ENCODE results near the gene SLC4A2.
"Not testable (repeated sequence)": the region's sequence is repeated elsewhere in the genome, so short reads cannot be mapped to it uniquely, and the experiment has no call there.

SLC4A2 gene

DNA sequence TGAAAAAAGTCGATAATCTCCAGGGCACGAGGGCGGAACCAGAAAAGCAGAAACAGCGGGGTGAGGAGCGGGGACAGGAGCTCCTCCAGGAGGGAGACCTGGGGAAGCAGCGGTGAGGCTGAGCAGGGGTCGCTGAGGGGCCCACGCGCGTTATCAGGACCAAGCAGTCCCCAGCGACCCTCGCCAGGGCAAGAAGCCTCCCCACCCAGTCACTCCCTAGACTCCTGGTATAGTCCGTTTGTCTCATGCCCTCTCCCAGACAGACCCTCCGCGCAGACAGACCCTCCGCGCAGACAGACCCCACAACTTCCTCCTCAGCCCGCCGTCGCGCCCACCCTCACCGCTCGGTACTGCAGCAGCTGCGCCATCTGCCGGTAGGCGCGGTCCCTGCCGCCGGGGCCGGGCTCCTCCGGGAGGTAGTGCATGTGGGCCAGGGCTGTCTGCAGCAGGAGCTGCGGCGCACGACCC is 41.4 kb upstream of the SLC4A2 start:
- Mint-ChIP-seq H3K4me1 (peaks cover 56% of the 10 kb centered on the region), H3K4me3 (peak overlapping the region; percentile 85), H3K36me3 (peaks cover 39% of the 10 kb centered on the region), H3K27ac (peak overlapping the region; percentile 95), H3K9me3 (no peaks in the 10 kb centered on the region)
- DNase-seq (ENCODE audit: low spot score in 2 of 2) (peak; percentile 86 to 92), ATAC-seq (peak; percentile 81)

DNA sequence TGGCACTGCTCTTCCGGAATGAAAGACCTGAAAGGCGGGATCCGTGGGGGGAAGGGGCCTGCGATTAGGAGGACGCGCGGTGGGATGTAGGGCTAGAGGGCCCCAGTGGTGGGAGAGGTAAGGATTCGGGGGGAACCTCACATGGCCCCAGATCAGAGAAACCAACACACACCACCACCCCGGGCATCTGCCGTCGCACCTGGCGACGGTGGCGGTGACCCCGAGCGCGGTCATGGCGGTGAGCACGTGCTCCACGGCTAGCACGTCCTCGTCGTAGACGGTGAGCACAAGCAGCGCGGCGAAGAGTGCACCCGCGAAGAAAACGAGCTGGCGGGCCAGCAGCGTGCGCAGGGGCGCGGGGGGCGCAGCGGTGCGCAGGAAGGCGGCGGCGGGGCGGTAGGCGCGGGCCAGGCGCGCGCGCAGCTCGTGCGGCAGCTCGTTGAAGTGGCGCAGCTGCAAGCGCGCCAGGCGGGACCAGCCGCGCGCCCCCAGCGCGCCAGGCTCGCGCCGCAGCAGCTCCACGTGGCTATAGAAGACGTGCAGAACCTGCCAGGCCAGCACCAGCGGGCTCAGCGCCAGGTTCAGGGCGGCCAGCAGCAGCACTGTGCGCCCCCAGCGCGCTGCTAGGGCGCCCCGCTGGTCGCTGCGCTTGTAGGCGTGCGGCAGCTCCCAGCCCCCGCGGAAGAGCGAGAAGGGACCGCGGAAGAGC is 40.8 kb upstream of the SLC4A2 start:
- ATAC-seq: peak; percentile 60
- DNase-seq (ENCODE audit: low spot score in 2 of 2): no peak
- no peaks in the 10 kb centered on the region for H3K9me3 Mint-ChIP-seq
- H3K36me3 Mint-ChIP-seq: peaks cover 37% of the 10 kb centered on the region
- H3K4me1 Mint-ChIP-seq: peaks cover 56% of the 10 kb centered on the region
- peak overlapping the region; percentile 95 for H3K27ac Mint-ChIP-seq
- peak overlapping the region; percentile 85 for H3K4me3 Mint-ChIP-seq

DNA sequence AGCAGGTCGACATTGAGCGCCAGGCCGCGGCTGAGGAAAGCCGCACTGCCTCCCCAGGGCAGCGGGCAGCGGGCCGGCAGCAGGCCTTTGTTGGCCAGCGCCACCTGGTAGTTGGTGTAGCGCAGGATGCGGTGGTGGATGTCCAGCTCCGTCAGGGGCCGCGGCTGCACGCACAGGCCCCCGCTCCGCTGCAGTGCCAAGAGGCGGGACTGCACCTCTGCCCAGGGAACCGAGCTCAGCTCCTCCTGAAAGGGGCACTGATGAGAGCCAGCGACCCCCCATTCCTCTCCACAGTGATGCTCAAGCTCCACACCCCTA is 40.3 kb upstream of the SLC4A2 start:
- H3K9me3 Mint-ChIP-seq: no peaks in the 10 kb centered on the region
- H3K4me1 Mint-ChIP-seq: peaks cover 51% of the 10 kb centered on the region

DNA sequence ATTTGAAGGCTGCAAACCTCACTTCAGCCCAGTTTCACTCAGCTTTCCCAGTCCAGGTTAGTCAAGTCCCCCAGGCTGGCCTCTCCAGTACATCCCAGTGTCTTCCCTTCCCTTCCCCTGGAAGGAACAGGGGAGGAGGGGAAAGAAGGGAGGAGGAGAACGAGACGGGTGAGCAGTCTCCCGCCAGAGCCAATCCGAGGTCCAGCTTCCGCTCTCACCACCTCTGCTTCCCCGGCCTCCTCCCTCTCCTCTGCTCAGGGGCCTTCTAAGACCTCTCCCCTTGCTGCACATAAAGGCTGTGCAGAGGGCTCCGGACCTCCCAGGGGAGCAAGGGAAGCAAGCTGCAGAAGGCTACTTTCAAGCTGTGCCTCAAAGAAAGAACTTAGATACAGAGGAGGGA is 39.2 kb upstream of the SLC4A2 start:
- Mint-ChIP-seq H3K9me3 (no peaks in the 10 kb centered on the region), H3K4me3 (peak overlapping the region; percentile 85), H3K27ac (no peak overlapping the region)

More for the DNA sequence above, 40.3 kb upstream of the SLC4A2 start:
- H3K27ac Mint-ChIP-seq: peak overlapping the region; percentile 95
- ATAC-seq (no peak), DNase-seq (ENCODE audit: low spot score in 2 of 2) (no peak)
- H3K36me3 Mint-ChIP-seq: peaks cover 32% of the 10 kb centered on the region
- H3K4me3 Mint-ChIP-seq: peak overlapping the region; percentile 85

DNA sequence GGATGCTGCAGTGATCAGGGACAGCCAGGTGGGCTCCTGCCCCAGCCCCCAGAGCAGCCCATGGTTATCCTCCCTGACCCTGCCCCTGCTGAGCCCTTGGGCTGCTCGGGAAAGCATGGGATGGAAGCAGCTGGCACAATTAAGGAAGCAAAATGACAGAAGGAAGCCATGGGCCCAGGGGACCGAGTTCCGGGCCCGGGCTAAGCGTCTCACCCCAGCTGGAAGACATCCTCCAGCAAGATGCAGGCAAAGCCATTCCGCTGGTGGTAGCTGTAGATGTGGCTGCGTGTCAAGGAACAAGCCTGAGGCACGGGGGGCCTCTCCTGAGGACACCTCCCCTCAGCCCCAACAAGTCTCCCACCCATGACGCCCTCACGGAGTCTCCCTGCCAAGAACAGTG is 36.2 kb upstream of the SLC4A2 start:
- H3K4me3 Mint-ChIP-seq: no peak overlapping the region
- H3K36me3 Mint-ChIP-seq: peaks cover 14% of the 10 kb centered on the region
- ATAC-seq (no peak), DNase-seq (ENCODE audit: low spot score in 2 of 2) (no peak)
- peaks cover 30% of the 10 kb centered on the region for H3K4me1 Mint-ChIP-seq
- no peaks in the 10 kb centered on the region for H3K9me3 Mint-ChIP-seq
- H3K27ac Mint-ChIP-seq: peak overlapping the region; percentile 23

More for the DNA sequence above, 39.2 kb upstream of the SLC4A2 start:
- DNase-seq (ENCODE audit: low spot score in 2 of 2) (no peak), ATAC-seq (no peak)
- Mint-ChIP-seq H3K4me1 (peaks cover 46% of the 10 kb centered on the region), H3K36me3 (peaks cover 28% of the 10 kb centered on the region)

DNA sequence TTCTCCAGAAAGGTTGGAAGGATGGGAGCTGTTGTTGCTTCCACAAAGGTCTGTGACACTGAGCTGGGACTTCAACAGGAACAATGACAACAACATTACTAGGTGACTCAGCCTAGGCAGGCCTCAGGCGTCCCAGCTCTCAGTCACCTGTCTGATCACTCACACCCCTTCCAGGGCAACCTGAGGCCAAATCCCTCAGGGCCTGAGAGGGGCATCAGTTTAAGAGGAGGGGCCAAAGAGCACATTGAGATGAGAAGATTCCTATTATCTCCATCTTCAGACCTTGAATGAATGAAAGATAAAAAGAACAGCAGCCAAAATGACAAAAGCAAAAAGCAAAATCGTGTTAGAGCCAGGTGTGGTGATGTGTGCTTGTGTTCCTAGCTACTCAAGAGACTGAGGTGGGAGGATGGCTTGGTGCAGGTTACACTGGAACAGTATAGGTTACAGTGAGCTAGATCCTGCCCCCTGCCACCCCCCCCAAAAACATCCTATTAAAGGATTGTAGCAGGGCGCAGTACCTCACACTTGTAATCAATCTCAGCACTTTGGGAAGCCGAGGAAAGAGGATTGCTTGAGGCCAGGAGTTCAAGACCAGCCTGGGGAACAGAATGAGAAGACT is 34.8 kb upstream of the SLC4A2 start, which contains the start of gene ATG9B:
TSS of gene ATG9B (minus strand) at position 60 of the 622 bp plus-strand sequence. CDS start 71 bp downstream, outside the sequence.
- H3K4me3 Mint-ChIP-seq: no peak within 1 kb of the TSS
- DNase-seq (ENCODE audit: low spot score in 2 of 2) (no peak), ATAC-seq (no peak)
- peaks cover 13% of the 10 kb centered on the region for H3K36me3 Mint-ChIP-seq
- no peaks in the 10 kb centered on the region for H3K9me3 Mint-ChIP-seq
- H3K4me1 Mint-ChIP-seq: peaks cover 24% of the 10 kb centered on the region
- peak within 1 kb of the TSS; percentile 23 for H3K27ac Mint-ChIP-seq

DNA sequence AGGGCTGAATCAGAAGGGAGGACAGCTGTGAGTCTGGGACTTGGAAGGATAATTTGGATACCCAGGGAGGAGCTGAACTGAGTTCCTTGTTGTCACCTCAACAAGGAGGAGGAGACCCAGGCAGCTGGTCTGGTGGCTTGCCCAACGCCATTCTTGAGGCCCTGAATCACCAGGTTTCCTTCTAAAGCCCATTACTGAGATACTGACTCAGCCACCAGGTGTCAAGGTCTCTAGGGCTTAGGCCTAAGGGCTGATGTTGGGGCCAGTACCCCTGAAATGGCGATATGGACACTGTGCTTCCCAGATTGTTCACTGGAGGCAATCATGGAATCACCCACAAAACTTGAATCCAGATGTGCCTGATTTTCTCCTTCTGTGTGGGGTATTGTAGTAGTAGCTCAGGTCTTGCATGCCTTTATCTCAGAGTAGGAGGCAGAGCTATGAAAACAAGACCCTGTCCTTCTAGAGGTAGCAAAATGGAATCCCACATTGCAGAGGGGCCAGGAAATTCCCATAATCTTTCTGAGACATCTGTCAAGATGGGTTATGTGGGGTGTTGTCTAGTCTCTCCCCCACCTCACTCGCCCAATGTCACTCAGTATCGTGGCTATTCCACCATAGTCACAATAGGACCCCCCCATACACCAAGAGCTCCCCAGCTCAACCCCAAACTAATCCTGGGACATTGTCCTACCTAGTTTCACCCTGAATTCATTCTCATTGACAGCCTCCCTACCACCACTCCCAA is 33.3 kb upstream of the SLC4A2 start:
- Mint-ChIP-seq H3K4me3 (no peak overlapping the region), H3K36me3 (peaks cover 18% of the 10 kb centered on the region), H3K9me3 (no peaks in the 10 kb centered on the region), H3K4me1 (peaks cover 22% of the 10 kb centered on the region), H3K27ac (no peak overlapping the region)
- ATAC-seq (no peak), DNase-seq (ENCODE audit: low spot score in 2 of 2) (no peak)

DNA sequence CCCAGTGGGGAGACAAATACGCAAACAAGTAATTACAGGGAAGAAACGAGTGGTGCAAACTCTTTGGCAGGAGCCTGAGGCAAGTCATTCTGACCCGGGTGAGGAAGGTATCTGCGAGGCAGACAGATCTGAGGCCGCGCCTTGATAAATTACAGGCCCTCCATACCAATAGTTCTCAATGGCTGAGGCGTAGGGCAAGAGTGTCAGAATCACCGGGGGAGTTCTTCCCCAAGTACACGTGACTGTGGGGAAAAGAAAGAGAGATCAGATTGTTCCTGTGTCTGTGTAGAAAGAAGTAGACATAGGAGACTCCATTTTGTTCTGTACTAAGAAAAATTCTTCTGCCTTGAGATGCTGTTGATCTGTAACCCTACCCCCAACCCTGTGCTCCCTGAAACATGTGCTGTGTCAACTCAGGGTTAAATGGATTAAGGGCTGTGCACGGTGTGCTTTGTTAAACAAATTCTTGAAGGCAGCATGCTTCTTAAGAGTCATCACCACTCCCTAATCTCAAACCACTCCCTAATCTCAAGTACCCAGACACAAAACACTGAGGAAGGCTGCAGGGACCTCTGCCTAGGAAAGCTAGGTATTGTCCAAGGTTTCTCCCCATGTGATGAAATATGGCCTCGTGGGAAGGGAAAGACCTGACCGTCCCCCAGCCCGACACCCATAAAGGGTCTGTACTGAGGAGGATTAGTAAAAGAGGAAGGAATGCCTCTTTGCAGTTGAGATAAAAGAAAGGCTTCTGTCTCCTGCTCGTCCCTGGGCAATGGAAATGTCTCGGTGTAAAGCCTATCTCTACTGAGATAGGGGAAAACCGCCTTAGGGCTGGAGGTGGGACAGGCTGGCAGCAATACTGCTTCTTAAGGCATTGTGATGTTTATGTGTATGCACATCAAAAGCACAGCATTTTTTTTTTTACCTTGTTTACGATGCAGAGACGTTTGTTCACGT is 32.3 kb upstream of the SLC4A2 start:
- Mint-ChIP-seq H3K27ac (peak overlapping the region; percentile 96), H3K4me3 (peak overlapping the region; percentile 97), H3K36me3 (peaks cover 25% of the 10 kb centered on the region), H3K4me1 (peaks cover 22% of the 10 kb centered on the region)
- ATAC-seq; DNase-seq (ENCODE audit: low spot score in 2 of 2); H3K9me3 Mint-ChIP-seq: not testable (repeated sequence)

DNA sequence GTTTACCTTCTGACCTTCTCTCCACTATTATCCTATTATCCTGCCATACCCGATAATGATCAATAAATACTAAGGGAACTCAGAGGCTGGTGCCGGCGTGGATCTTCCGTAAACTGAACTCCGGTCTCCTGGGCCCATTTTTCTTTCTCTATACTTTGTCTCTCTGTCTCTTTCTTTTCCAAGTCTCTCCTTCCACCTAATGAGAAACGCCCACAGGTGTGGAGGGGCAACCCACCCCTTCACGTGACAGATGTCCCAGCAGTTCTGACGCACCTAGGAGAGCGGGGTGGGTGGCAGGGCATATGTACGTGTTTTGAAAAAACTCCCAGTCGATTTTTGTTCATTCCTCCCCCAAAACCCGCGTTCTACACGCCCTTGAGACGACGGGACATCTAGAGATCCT is 31.7 kb upstream of the SLC4A2 start:
- Mint-ChIP-seq H3K4me1 (peaks cover 22% of the 10 kb centered on the region), H3K27ac (peak overlapping the region; percentile 96), H3K4me3 (peak overlapping the region; percentile 97), H3K36me3 (peaks cover 28% of the 10 kb centered on the region)
- ATAC-seq; DNase-seq (ENCODE audit: low spot score in 2 of 2); H3K9me3 Mint-ChIP-seq: not testable (repeated sequence)

DNA sequence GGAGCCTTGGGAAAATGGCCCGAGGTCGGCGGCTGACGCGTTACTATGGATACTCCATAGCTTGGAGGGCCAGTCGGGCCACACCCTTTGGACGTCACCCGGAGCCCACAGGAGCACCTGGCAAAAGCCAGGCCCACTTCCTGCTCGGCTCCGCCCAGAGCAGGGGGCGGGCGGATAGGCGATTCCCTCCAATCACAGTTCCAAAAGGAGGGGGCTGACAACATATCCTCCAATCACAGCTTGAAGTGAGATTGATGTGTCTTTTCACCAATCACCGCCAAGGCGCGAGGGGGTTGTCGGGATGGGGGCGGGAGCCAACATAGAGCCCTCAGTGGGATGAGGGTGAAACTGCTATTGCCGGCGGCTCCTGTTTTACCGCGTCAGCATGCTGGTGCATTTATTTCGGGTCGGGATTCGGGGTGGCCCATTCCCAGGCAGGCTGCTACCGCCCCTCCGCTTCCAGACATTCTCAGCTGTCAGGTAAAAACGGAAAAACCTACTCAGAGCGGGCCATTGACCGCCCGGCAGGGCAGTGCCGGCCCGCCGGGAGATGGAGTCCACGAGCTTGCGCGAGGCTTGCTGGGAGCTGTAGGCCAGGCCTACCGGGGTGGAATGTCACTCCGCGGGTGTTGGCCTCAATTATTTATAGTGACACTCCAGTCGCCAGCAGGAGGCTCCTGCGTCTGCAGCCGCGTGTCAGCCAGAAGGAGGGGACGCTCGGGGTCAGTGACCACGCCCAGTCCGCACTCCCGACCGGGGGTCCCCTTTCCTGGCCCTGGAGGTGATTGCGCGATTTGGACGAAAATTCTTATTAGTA is 31.1 kb upstream of the SLC4A2 start, which contains the start of gene ABCB8:
TSS of gene ABCB8 (plus strand) at position 320 of the 817 bp plus-strand sequence. CDS start at position 386, 66 bp downstream.
- H3K4me1 Mint-ChIP-seq: peaks cover 22% of the 10 kb centered on the region
- ATAC-seq: peak; percentile 97
- H3K9me3 Mint-ChIP-seq: no peaks in the 10 kb centered on the region
- peak within 1 kb of the TSS; percentile 97 for H3K4me3 Mint-ChIP-seq
- H3K27ac Mint-ChIP-seq: peak within 1 kb of the TSS; percentile 96
- H3K36me3 Mint-ChIP-seq: peaks cover 28% of the 10 kb centered on the region
- peak; percentile 94 to 99 for DNase-seq (ENCODE audit: low spot score in 2 of 2)

DNA sequence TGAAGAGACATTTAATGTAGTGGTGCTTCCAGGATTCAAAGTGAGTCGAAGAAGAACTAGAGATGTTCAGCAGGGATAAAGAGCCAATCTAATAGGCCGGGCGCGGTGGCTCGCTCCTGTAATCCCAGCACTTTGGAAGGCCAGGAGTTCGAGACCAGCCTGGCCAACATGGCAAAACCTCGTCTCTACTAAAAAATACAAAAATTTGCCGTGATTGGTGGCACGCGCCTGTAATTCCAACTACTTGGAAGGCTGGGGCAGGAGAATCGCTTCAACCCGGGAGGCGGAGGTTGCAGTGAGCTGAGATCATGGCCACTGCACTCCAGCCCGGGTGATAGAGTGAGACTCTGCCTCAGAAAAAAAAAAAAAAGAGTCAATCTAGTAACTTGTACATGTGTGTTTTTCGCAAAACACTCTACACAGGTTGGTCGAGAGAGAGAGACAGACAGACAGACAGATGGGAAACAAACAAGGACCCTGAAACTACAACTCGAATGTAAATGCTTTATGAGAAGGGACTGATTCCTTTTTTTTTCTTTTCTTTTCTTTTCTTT is 30.4 kb upstream of the SLC4A2 start:
- Mint-ChIP-seq H3K36me3 (peaks cover 28% of the 10 kb centered on the region), H3K27ac (peak overlapping the region; percentile 96), H3K9me3 (no peaks in the 10 kb centered on the region), H3K4me1 (peaks cover 22% of the 10 kb centered on the region), H3K4me3 (peak overlapping the region; percentile 97)
- DNase-seq (ENCODE audit: low spot score in 2 of 2) (no peak), ATAC-seq (no peak)

DNA sequence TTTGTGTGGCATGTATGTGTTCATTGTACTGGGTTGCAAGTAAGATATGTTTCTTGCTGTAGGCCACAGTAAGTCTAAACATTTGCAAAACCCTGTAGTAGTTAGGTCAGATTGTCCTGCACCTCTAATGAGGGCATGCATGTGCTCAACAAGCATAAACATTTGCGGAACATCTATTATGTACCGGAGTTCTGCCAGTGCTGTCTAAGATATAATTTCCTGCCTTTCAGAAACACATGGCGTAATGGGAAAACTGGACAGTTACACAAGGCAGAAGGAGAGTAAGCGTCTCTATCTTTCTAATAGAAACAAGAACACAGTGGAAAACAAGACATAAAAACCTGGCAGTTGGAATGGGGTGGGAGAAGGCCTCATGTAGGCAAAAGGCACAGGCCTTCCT is 28.4 kb upstream of the SLC4A2 start:
- H3K4me3 Mint-ChIP-seq: no peak overlapping the region
- ATAC-seq (no peak), DNase-seq (ENCODE audit: low spot score in 2 of 2) (no peak)
- H3K9me3 Mint-ChIP-seq: no peaks in the 10 kb centered on the region
- no peak overlapping the region for H3K27ac Mint-ChIP-seq
- H3K4me1 Mint-ChIP-seq: peaks cover 17% of the 10 kb centered on the region
- H3K36me3 Mint-ChIP-seq: peaks cover 28% of the 10 kb centered on the region

DNA sequence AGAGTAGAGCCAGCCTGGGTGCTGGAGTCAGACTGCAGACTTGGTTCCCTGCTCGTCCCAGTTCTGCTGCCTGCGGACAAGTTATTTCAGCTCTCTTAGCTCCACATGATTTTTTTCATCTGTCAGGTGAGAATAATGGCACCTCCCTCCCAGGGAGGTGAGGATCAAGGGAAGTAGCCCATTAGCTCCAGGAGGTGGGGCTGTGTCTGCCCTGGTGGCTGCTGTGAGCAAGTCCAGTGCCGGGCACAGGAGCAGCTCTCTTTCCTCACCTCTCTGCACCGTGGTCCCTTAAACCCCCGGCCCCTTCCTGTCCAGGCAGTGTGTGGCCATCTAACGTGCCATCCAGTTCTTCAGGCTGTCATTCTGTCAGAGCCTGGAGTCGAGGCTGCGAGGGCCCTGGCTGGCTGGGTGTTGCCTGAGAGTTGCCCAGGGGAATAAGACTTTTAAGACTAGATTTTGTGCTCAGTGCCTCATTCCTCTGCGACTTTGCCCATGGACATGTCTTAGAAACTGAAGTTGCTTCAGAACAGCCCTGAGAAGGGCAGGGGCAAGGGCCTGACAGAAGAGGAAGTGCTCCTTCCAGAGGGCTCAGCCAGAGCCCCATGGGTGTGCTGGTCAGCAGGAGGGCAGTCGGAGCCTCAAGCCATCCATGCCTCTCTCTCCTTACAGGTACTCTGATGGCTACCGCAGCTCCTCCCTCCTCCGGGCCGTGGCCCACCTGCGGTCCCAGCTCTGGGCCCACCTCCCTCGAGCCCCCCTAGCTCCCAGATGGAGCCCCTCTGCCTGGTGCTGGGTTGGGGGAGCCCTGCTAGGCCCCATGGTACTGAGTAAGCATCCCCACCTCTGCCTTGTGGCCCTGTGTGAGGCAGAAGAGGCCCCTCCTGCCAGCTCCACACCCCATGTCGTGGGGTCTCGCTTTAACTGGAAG is 26.2 kb upstream of the SLC4A2 start:
- no peak overlapping the region for H3K4me3 Mint-ChIP-seq
- H3K36me3 Mint-ChIP-seq: peaks cover 40% of the 10 kb centered on the region
- ATAC-seq (no peak), DNase-seq (ENCODE audit: low spot score in 2 of 2) (no peak)
- H3K9me3 Mint-ChIP-seq: no peaks in the 10 kb centered on the region
- H3K4me1 Mint-ChIP-seq: peaks cover 8% of the 10 kb centered on the region
- peak overlapping the region; percentile 74 for H3K27ac Mint-ChIP-seq
